ENCODE data around the gene LDHB.
"Not testable (repeated sequence)": the region's sequence is repeated elsewhere in the genome, so short reads cannot be mapped to it uniquely, and the experiment has no call there.

LDHB gene

DNA sequence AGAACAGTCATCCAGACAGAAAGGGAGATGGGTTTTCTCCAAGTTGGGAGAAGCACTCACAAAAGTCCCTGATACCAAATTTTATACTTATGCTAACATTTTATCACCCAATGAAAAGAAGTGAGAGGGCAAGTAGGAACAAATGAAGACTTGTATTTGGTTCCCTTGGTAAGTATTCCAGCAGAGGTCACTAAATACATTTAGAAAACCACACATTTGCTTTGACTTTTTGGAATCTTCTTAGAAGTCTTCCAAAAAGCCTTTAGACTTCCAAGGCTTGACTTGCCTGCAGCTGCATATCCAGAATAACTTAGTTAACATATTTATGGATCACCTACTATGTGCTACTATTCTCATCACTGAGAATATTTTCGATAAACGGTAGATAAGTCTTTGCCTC lies 49.9 kb downstream of the LDHB start:
- DNase-seq (ENCODE audit: low read depth) = no peak

DNA sequence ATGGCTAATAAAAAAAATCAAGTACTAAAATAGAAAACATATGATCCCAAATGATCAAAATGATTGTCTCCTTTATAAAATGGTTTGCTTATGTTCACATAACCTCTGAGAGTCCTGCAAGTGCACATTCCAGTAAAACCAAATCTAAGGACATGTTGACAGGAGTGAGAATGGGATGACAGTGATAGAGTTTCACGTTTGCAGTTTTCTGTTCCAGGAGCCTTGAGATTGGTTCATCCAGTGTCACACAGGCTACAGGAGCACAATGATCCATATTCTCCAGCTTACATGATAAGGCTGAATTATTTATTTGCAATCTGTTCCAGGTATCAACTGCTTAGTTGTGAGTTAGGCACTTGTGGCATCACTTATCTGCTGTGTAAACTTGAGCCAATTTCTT lies 51.5 kb downstream of the LDHB start:
- DNase-seq (ENCODE audit: low read depth) = no peak

DNA sequence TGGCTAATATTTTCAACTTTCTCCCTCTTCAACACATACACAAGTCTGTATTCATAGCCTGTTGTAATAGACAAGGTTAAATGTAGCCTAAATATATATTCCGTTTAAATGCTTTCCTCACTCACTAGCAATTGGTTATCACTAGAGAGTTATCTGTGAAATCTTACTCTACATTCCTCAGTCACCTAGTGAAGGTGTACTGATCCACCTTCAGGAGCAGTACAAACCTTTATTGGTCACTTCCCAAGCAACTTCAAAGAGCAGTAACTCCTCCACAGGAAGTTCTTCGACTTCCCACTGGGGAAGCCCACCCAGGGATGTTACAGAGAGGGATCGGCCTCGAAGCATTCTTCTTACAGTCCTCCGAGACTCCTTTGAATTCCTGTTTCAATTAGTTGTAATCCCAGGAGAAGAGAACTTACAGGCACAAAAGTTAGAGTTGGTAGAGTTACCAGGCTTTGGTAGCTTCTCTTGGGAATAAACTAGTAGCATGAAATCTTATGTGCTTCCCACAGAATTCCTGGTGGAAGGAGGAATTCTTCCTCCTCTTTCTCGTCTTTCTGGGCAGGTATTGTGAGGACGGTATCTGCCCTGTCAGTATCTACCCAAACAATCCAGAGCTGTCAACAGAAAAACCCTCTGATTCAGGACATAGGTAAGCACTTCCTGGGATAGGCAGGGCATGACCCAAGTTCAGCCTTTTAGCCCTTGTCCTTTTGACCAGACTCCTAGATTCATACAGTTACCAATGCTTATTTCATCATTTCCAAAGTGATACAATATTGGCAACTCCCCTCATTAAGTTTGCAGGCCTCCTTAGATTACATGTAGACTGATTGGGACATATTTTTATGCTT lies 53.2 kb downstream of the LDHB start, which contains the start of gene GYS2:
Gene GYS2 (minus strand): TSS at position 603 of the 857 bp plus-strand sequence. CDS start 255 bp downstream, at position 348.
- DNase-seq (ENCODE audit: low read depth) = no peak

DNA sequence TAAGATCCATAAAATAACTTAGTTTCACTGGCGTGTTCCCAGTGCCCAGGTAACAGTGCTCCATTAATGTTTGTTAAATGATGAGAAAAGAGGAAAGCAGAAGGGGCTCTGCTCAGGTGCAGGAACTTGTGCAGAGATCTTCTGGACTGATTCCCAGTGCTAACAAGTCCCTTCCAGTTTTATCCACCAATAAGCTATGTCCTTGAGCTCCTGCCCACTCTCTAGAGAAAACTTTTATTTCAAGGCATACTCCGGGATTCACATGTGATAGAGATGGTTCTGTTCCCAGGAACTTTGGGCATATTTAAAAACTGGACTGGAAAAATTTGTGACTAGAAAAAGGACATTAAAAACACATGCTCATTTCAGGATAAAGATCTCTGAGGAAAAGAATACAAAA lies 54.9 kb downstream of the LDHB start:
- DNase-seq (ENCODE audit: low read depth) = no peak

DNA sequence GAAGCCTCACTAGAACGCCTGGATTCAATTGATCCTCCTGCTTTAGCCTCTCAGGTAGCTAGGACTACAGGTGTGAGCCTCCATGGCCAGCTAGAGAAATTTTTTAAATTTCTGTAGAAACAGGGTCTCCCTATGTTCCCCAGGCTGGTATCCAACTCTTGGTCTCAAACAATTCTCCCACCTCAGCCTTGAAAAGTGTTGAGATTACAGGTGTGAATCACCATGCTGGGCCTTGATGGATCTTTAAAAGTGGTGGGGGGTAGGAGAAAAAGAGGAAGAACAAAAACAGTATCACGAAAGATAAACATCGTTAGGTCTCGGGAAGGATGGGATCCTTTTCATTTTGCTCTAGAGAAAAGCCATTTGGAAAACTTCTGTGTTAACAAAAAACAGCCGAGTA lies 57.4 kb downstream of the LDHB start:
- no peak for DNase-seq (ENCODE audit: low read depth)

DNA sequence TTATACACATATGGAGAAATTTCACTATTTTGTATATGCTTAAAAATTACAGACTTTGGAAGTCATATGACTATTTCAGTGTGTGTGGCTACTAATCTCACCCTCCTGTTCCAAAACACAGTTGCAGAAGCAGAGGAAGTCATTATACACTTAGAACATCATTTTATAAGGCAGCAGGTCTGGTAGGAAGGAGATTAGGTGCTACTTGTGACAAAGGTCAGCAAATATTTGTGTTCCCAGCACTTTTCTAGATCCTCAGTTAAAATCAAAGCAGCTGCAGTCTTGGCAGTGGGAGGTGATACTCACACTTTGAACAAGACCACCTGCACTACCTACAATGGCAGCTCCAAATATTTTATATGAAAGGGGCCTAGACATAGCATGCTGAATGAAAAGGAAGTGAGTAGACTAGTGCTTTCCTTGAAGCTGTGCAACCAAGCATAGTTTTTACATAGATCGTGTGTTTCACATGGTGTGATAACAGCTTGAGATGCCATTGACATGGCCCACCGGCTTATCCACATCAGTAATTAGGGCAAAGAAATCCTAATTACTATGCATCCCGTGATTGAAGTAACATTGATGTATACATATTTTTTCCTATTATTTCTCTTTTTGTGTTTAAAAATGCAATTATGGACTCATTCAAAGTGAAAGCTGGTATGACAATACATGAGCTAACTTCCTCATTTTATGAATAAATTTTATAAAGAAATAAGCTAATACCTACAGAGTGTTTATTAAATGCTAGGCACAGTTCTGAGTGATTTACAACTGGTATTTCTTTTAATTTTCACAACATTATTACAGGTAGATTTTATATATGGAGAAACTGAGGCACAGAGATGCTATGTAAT lies 58.3 kb downstream of the LDHB start:
- DNase-seq (ENCODE audit: low read depth) = no peak

DNA sequence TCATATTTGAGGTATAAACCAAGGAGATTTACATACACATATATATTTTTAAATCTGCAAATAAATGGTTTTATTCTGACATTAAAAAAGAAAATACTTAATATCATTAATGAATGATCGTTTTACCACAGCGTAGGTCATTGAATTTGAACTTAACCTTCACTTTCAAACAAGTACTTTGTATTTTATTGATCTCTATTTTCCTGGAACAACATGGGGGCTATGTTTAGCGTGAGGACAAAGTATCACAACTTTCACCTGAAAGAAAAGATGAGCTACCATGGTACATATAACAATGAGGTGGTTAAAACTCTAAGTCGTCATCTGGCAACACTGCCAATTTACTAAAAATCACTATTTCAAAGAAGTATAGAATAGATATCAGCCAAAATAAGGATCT lies 59.0 kb downstream of the LDHB start:
- no peak for DNase-seq (ENCODE audit: low read depth)

DNA sequence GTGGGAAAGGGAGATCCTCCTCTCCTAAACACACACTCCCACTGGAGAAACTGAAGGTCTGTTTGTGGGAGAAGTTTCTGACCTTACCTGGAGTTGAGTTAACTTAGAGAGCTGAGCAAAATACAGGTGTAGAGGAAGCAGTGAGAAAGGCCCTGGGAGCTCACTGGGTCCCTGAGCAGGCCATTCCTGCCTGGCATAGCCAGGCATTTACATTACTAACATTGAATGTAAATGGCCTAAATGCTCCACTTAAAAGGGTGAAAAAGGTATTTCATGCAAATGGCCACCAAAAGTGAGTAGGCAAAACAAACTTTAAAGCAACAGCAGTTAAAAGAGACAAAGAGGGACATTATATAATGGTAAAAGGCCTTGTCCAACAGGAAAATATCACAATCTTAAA lies 62.3 kb downstream of the LDHB start:
- DNase-seq (ENCODE audit: low read depth) = not testable (repeated sequence)

DNA sequence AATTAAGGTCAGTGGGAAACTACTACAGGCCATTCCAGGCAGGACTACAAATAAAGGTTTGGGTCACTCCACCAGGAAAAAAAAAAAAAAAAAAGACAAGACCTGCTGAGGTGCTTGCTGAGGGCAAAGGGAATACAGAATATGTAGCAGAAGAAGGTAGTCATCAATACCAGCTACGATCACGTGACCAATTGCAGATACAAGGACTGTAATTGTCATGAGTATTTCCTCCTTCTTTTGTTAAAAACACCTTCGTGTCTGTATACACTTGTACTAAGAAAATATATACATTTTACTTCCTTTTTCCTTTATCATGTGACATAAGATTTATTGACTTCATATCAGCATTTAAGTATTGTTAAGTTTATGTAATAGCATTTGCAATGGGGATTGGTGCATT lies 72.2 kb downstream of the LDHB start:
- DNase-seq (ENCODE audit: low read depth) = no peak
